Stimulated activated CD4-positive, alpha-beta T cell treated with anti-CD3 and anti-CD28 coated beads, Interleukin-2, amount 100 ng/mL, for 24 hours (primary cell): ENCODE results near the gene CADPS2.

Experiments used
- DNase-seq, 2 donors: peaks; one replicate each; pipeline ENCODE4 v3.0.0-alpha.2; 2020

The CADPS2 gene

GRCh38 chr7:122584676-122585251 lies 301.5 kb downstream of the CADPS2 start:
- no peak for DNase-seq

- DNase-seq = no peak
Observed at GRCh38 chr7:122578350-122578749, 307.9 kb downstream of the CADPS2 start.

- no peak for DNase-seq
Observed at GRCh38 chr7:122577449-122578003, 308.7 kb downstream of the CADPS2 start.

GRCh38 chr7:122572706-122573105 lies 313.6 kb downstream of the CADPS2 start:
- DNase-seq = no peak

- no peak for DNase-seq
Observed at GRCh38 chr7:122561326-122561725, 324.9 kb downstream of the CADPS2 start.

- no peak for DNase-seq
Observed at GRCh38 chr7:122556873-122557542, 329.3 kb downstream of the CADPS2 start.

- DNase-seq = no peak
Observed at GRCh38 chr7:122556219-122556618, 330.0 kb downstream of the CADPS2 start.

- no peak for DNase-seq
Observed at GRCh38 chr7:122553761-122554160, 332.5 kb downstream of the CADPS2 start.

- DNase-seq = no peak
Observed at GRCh38 chr7:122552769-122553168, 333.5 kb downstream of the CADPS2 start.

- no peak for DNase-seq
Observed at GRCh38 chr7:122550545-122550944, 335.7 kb downstream of the CADPS2 start.

- DNase-seq = no peak
Observed at GRCh38 chr7:122549578-122549977, 336.7 kb downstream of the CADPS2 start.

- no peak for DNase-seq
Observed at GRCh38 chr7:122546496-122546895, 339.8 kb downstream of the CADPS2 start.

- DNase-seq = no peak
Observed at GRCh38 chr7:122544463-122544862, 341.8 kb downstream of the CADPS2 start.

- no peak for DNase-seq
Observed at GRCh38 chr7:122543891-122544290, 342.4 kb downstream of the CADPS2 start.

GRCh38 chr7:122543166-122543565 lies 343.1 kb downstream of the CADPS2 start:
- DNase-seq = no peak

GRCh38 chr7:122535086-122535485 lies 351.2 kb downstream of the CADPS2 start:
- no peak for DNase-seq

- DNase-seq = no peak
Observed at GRCh38 chr7:122532406-122533269, 353.6 kb downstream of the CADPS2 start.

GRCh38 chr7:122528879-122529481 lies 357.3 kb downstream of the CADPS2 start:
- DNase-seq = no peak

- DNase-seq = no peak
Observed at GRCh38 chr7:122525355-122525754, 360.9 kb downstream of the CADPS2 start.

GRCh38 chr7:122521767-122522166 lies 364.5 kb downstream of the CADPS2 start:
- DNase-seq = no peak

GRCh38 chr7:122520971-122521555 lies 365.2 kb downstream of the CADPS2 start:
- no peak for DNase-seq

- DNase-seq = no peak
Observed at GRCh38 chr7:122518488-122518887, 367.8 kb downstream of the CADPS2 start.

- no peak for DNase-seq
Observed at GRCh38 chr7:122517576-122517975, 368.7 kb downstream of the CADPS2 start.
